ENCODE data around the gene ALDH1A2. TPM values are rescaled to one million over a fixed set of nuclear protein-coding genes. Genes with fewer than 3 reads are reported as not detected.

The ALDH1A2 gene
- polyA plus RNA-seq, 1 of the 3 experiments (the other 2 are of a cell fraction) = not detected

DNA sequence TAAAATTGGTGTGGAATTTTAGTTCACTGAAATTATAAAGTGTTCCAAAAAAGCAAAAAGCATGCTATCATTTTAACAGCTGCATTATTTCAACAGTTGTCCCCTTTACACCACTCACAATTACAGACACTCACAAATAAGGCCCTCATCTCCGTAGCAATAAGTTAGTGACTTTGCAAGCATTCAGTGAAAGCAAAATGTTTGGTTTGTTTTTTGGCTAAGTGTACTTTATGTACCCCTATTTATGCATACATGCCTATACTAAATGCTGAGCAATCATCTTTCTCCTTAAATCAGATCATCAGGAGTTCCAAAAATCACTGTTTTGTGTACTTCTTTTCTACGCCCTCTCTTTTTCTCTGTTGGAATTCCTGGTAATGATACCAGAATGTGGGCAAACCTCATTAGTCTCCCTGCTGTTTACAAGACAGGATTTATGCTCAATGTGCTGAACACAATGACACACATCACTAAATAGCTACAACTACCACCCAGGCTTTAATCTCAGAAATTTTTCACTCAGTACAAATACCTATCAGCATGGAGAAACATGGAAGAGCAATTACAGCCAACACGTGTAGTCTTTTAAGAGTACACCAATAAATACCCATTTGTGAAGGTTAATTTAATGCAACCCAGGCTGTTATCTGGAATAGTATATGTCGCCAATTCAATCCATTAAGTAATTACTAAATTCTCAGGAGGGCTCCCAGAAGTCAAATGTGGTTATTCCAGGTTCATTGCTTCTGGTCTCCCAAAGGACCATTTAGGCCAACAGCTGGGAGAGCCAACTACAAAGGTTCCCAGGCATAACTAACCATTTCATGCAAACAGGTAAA, 12.0 kb downstream of the ALDH1A2 start:
- CTCF ChIA-PET = interaction anchor here (1.0 to 1.2 kb wide), 2 partner anchors 12 to 17 kb away, joined by 4 read pairs; partner anchors contain the start of gene ALDH1A2
- Histone ChIP-seq H3K36me3 (replicated peaks in 1 of 2; ENCODE audit: control insufficient read depth in 1 of 2, insufficient read depth in 2 of 2, low read length in 1 of 2) (no peaks in the 10 kb centered on the region), H3K9ac (no peak overlapping the region), H3F3A (replicated peaks; ENCODE audit: insufficient read depth) (no peaks in the 10 kb centered on the region), H3K4me1 (ENCODE audit: control insufficient read depth in 1 of 2, insufficient read depth in 2 of 2, low read depth in 1 of 2, low read length in 1 of 2) (no peaks in the 10 kb centered on the region; a peak in 1 of 4 replicates), H3K4me2 (no peak overlapping the region), H4K20me1 (ENCODE audit: insufficient read depth) (no peaks in the 10 kb centered on the region), H3K9me3 (no peaks in the 10 kb centered on the region), H2AFZ (ENCODE audit: low read depth) (no peak overlapping the region), H3K9me2 (no peaks in the 10 kb centered on the region), H3K79me2 (ENCODE audit: insufficient read depth) (no peaks in the 10 kb centered on the region), H3K27ac (ENCODE audit: low read depth in 2 of 2, low read length in 1 of 2) (no peak overlapping the region), H3K27me3 (ENCODE audit: insufficient read depth) (no peaks in the 10 kb centered on the region; the same call in 1 of the 2 replicates), H3K4me3 (ENCODE audit: low read depth in 2 of 2, low read length in 1 of 2) (no peak overlapping the region)
- DNase-seq = no peak
- TF ChIP-seq RXRA (IDR thresholded peaks at IDR 0.05; ENCODE audit: borderline replicate concordance, low read depth) = no peak
- POLR2A ChIA-PET = no interaction called here
- 36% methylated on average over 4 of the region's 4 CpGs for WGBS (ENCODE audit: low lambda C conversion rate)

- Histone ChIP-seq H3K36me3 (replicated peaks in 1 of 2; ENCODE audit: control insufficient read depth in 1 of 2, insufficient read depth in 2 of 2, low read length in 1 of 2) (no peaks in the 10 kb centered on the region), H3K9ac (no peak overlapping the region), H3K4me1 (ENCODE audit: control insufficient read depth in 1 of 2, insufficient read depth in 2 of 2, low read depth in 1 of 2, low read length in 1 of 2) (no peaks in the 10 kb centered on the region; a peak in 1 of 4 replicates), H3F3A (replicated peaks; ENCODE audit: insufficient read depth) (no peaks in the 10 kb centered on the region), H3K79me2 (ENCODE audit: insufficient read depth) (no peaks in the 10 kb centered on the region), H4K20me1 (ENCODE audit: insufficient read depth) (no peaks in the 10 kb centered on the region), H3K9me3 (no peaks in the 10 kb centered on the region), H3K27me3 (ENCODE audit: insufficient read depth) (no peaks in the 10 kb centered on the region; the same call in none of the 2 replicates), H2AFZ (ENCODE audit: low read depth) (no peak overlapping the region), H3K9me2 (no peaks in the 10 kb centered on the region), H3K4me3 (ENCODE audit: low read depth in 2 of 2, low read length in 1 of 2) (no peak overlapping the region), H3K27ac (ENCODE audit: low read depth in 2 of 2, low read length in 1 of 2) (no peak overlapping the region), H3K4me2 (no peak overlapping the region)
- WGBS (ENCODE audit: low lambda C conversion rate) = 78% methylated on average over 5 of the region's 5 CpGs
- no peak for TF ChIP-seq GABPA (IDR thresholded peaks at IDR 0.05; ENCODE audit: low read depth)
- TF ChIP-seq SMC3 (IDR thresholded peaks at IDR 0.05; ENCODE audit: low read depth, low read length) = no peak
- no peak for TF ChIP-seq NFIC (IDR thresholded peaks at IDR 0.05; ENCODE audit: borderline replicate concordance)
- no peak for TF ChIP-seq TEAD4 (IDR thresholded peaks at IDR 0.05; ENCODE audit: borderline replicate concordance, insufficient read depth)
- TF ChIP-seq SIN3A (IDR thresholded peaks at IDR 0.05; ENCODE audit: borderline replicate concordance, low read depth, low read length) = no peak
- TF ChIP-seq USF1 (IDR thresholded peaks at IDR 0.05; ENCODE audit: borderline replicate concordance, low read depth) = no peak
- TF ChIP-seq EP300 (IDR thresholded peaks at IDR 0.05; ENCODE audit: borderline replicate concordance in 1 of 2, low read depth in 1 of 2, low read length in 1 of 2) = no peak
- no peak for TF ChIP-seq USF2 (IDR thresholded peaks at IDR 0.05; ENCODE audit: borderline replicate concordance, low read depth, low read length)
- TF ChIP-seq POLR2AphosphoS5 (IDR thresholded peaks at IDR 0.05; ENCODE audit: low read depth, low read length) = no peak
- no peak for TF ChIP-seq YY1 (IDR thresholded peaks at IDR 0.05; ENCODE audit: low read depth)
- no peak for TF ChIP-seq MEF2A (IDR thresholded peaks at IDR 0.05; ENCODE audit: borderline replicate concordance, low read depth)
- TF ChIP-seq, protein P1, sequence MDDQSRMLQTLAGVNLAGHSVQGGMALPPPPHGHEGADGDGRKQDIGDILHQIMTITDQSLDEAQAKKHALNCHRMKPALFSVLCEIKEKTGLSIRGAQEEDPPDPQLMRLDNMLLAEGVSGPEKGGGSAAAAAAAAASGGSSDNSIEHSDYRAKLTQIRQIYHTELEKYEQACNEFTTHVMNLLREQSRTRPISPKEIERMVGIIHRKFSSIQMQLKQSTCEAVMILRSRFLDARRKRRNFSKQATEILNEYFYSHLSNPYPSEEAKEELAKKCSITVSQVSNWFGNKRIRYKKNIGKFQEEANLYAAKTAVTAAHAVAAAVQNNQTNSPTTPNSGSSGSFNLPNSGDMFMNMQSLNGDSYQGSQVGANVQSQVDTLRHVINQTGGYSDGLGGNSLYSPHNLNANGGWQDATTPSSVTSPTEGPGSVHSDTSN (IDR thresholded peaks at IDR 0.05) = no peak
- no peak for TF ChIP-seq NRF1 (IDR thresholded peaks at IDR 0.05; ENCODE audit: low read depth, low read length)
- TF ChIP-seq JUND (IDR thresholded peaks at IDR 0.05) = no peak
- no peak for TF ChIP-seq FOXM1 (IDR thresholded peaks at IDR 0.05; ENCODE audit: low read depth)
- no peak for TF ChIP-seq EZH2phosphoT487 (IDR thresholded peaks at IDR 0.05; ENCODE audit: borderline replicate concordance, low read depth)
- POLR2A ChIA-PET = no interaction called here
- no peak for DNase-seq
- CTCF ChIA-PET = interaction anchor here (0.7 to 2.3 kb wide), 4 partner anchors 9 to 164 kb away, joined by 3 to 8 read pairs (median 5); no protein-coding TSS in a partner anchor
Observed at GRCh38 chr15:58052334-58052733, 13.2 kb downstream of the ALDH1A2 start.
